Inflammatory macrophage (primary cell): ENCODE results near the gene CNTN4.

ENCODE experiments used
- DNase-seq, 2 donors: peaks; one replicate each; pipeline ENCODE4 v3.0.0-alpha.2; 2020 to 2022

The CNTN4 gene

GRCh38 chr3:2603692-2604289 is 505.1 kb downstream of the CNTN4 start:
- no peak for DNase-seq

GRCh38 chr3:2614578-2614977 is 515.9 kb downstream of the CNTN4 start:
- DNase-seq: no peak

DNA sequence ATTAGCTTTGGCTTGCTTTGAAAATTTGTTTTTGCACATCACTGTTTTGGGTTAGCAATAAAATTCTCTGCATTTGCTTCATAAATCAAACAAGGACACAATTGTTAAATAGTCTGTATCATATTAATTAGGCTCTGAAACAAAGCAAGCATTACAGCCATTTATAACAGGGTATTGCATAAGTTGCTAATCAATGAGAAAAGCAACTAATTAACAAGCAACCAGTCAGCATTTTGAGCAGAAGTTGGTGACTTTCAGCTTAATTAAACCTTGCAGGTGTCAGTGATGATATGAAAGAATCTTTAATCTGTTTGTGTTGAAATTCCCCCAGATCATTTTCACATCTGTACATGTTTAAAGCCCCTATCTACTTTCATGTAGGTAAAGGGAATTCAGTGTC is 516.4 kb downstream of the CNTN4 start:
- no peak for DNase-seq

DNA sequence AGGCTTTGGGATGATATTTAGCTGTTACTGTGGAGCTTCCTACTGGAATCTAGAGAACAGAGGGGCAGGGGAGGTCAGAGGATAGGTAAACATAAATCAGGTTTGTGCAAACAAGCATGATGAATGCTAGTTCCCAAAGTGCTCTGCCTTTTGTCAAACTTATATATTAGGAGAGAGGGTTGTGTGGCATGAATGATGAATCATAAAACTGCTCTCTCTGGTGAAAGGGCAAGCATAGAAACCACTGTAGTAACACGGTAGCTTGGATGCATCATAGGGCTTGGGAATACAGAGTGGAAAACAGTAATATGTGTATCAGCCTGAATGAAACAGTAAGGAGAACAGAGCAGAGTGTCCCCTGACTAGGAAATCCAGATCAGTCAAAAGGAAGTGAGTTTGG is 524.8 kb downstream of the CNTN4 start:
- no peak for DNase-seq

DNA sequence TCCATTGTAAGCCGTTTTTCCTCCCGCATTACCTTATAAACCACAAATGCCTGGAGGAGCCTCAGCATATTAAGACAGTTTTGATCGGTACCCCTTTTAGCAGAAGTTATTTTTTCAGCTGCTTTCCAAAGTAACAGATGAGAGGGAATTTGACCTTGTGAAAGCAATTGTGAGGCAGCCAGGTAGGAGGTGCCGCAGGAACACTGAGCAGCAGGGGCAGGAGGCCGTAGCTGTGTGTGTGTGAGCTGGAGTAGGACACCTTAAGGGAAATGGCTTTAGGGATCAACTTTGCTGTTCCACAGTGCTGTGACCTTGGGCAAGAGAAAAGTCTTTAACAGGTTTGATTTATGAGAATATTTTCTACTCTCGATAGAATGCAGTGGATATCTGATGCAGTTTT is 529.5 kb downstream of the CNTN4 start:
- no peak for DNase-seq

GRCh38 chr3:2635511-2635910 is 536.8 kb downstream of the CNTN4 start:
- DNase-seq: no peak

DNA sequence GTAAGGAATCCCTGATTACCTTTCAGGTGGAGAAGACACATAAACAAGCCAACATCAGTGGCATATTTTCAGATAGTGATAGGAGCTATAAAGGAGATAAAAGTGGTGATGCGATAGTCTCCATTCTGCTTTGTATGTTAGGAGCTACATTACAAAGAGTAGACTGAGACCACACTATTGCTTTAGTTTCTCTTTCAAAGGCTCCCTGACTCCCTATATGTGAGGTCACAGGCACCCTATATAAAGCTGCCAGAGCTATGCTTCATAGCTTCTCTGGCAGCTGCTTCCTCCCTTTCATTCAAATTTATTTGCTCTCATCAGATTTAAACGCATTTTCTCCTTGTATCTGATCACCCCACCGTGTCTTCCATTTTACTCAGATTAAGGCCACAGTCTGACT is 544.9 kb downstream of the CNTN4 start:
- no peak for DNase-seq

GRCh38 chr3:2645001-2645400 is 546.3 kb downstream of the CNTN4 start:
- DNase-seq: no peak

DNA sequence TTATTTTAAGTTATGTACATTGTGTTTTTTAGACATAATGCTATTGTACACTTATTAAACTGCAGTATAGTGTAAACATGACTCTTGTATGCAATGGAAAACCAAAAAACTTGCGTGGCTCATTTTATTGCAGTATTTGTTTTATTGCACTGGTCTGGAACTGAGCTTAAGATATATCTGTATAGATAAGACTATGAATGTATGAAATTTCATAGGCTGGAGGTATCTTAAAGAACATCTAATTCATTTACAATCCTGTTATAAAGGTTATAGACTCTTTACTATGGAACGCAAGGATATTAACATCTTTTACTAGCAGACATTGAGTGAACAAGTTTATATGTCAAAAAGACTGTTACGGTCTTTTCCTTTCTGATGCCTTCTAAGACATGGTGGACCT is 552.1 kb downstream of the CNTN4 start:
- no peak for DNase-seq

DNA sequence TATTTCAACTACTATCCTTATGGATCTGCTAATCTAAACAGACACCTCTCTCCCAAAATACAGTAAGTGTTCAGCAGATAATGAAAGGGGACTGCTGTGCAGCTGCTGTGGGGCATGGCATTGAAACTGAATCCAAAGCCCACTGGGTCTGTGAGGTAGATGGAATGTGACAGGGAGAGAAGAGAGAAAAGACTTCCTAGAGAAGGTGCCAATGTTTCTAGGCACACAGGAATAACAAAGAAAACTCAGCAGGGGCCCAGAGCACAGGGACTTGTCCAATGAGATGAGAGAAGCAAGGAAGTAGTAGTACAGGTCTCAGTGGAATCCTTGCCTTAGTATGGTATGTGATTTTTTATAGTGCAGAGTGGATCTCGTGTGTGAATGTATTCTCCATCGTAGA is 553.7 kb downstream of the CNTN4 start:
- DNase-seq: no peak

- no peak for DNase-seq
Observed at GRCh38 chr3:2653706-2654105, 555.0 kb downstream of the CNTN4 start.

- no peak for DNase-seq
Observed at GRCh38 chr3:2655229-2655701, 556.6 kb downstream of the CNTN4 start.

DNA sequence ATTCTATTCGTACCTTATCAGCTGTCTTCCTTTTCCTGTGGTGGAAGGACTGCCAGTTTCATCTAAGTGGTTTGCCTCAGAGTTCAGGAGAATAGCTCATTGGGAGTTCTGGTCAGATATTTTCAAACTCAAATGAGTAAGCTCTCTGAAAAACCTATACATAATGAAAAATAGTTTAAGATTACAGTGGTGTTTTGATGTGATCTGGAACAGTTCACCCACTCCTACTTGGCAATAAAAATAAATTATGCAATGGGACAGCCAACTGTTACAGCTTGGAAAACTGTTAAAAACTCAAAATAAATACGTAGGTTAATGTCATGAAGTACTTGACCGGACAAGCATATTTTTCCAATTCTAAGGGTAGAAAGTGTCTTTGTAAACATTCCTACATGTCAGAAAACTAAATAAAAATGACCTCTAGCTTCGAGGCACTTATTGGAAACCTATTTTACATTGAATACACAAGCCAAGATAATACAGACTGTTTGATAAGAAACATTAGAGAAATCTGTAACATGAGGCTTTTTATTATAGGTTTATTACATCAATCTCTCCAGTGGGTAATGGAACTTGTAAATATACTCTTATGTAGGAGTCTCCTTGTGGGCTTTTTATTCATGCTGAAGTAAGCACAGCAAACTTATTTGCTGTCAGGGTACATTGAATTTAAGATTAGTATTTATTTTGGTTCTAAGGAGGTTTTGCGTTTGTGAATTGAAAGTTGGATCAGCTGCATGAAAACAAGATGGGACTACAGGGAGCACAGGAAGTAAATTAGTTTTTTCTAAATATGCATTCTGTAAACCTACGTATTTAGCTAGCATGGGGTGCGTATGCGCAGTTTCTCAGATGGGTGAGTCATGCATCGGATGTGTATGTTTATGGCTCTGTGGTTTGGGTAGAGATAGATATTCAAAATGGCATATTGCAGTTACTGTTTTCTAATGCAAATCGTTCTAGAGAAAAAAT is 558.4 kb downstream of the CNTN4 start:
- DNase-seq: no peak

GRCh38 chr3:2657971-2658370 is 559.3 kb downstream of the CNTN4 start:
- no peak for DNase-seq

DNA sequence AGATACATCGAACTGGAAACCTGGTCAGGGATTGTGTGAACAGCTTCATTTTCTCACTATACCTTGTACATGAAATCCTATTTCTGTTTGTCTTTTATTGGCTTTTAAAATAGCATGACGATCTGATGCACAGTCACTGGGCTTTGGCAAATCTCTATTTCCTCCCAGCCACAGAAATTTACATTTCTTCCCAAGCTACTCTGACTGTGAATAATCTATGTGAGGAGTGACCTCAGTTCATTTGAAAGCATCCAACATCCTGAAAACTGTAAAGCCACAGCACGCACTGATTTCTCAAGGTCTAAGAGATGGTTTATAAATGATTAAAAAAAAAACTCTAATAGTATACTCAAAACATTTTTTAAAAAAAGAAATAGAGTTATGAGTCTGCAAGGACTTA is 561.2 kb downstream of the CNTN4 start:
- no peak for DNase-seq

- no peak for DNase-seq
Observed at GRCh38 chr3:2661078-2661477, 562.4 kb downstream of the CNTN4 start.

- DNase-seq: no peak
Observed at GRCh38 chr3:2677501-2677900, 578.8 kb downstream of the CNTN4 start.

DNA sequence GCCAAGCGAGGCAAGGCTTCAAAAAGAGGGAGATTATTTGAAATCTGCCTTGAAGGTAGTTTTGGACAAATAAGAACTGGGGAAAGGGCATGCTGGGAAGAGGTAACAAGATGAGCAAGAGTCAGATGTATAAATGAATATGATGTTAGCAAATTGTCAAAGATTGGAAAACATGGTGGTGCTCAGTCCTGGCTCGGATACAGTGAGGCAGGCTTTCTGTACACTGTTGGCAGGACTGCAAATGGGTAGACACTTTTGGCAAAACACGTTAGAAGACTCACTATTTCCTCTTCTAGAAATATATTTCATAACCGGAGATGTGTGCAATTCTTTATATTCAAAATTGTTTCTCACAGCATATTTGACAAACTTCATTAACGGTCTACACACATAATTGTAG is 581.6 kb downstream of the CNTN4 start:
- no peak for DNase-seq

- DNase-seq: no peak
Observed at GRCh38 chr3:2684046-2684445, 585.4 kb downstream of the CNTN4 start.

GRCh38 chr3:2686816-2687502 is 588.3 kb downstream of the CNTN4 start:
- DNase-seq: no peak

DNA sequence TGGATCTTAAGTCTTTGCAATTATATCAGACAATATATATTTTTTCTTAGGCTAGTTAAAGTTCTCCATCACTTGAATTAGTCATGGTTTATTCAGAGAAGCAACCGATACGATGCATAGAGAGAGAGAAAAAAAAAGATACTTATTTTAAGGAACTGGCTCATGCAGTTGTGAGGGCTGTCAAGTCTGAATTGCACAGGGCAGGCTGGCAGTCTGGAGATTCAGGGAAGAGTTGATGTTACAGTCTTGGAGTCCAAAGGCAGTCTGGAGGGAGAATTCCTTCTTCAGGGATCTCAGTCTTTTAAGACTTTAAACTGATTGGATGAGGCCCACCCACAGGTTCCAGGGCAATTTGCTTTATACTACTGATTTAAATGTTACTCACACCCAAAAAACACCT is 598.9 kb downstream of the CNTN4 start:
- no peak for DNase-seq

GRCh38 chr3:2701471-2701870 is 602.8 kb downstream of the CNTN4 start:
- no peak for DNase-seq

DNA sequence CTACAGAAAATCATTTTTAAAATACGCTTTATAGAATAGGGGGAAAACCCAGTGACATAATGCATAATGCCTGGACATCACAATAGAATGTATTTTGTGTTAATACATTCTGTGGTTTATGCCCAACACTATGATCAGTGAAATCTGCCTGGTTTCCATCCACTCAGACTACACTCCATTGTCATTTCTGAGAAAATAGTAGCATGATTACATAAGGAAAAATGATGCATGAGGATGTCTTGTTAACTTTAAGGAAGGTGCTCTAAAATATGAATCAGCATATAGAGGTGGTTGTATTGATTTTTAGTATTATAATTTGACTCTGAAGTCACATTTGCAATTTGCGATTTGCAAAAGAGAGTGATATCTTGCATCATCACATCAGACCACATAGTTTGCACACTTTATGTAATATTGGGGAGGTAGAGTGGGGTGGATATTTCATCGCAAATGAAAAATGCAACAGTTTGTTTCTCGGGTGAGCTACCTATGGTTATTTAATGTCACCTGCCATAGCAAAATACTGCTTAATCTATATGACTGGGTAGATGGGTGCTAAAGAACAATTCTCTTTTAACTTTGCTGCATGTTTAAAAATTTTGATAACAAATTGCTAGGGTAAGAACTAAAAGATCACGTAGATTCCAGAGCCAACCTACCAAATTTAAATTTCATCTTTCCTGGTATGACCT is 607.6 kb downstream of the CNTN4 start:
- DNase-seq: no peak
